ENCODE measurements around the gene STS. TPM values are rescaled to one million over a fixed set of nuclear protein-coding genes. Genes with fewer than 3 reads are reported as not detected.
A peak's percentile ranks its signal among the peaks of the same experiment; 100 is the strongest.

Gene STS
- total RNA-seq, 3 donors from 2014 or later: 9.8 to 17.0 (median 10.8) TPM

DNA sequence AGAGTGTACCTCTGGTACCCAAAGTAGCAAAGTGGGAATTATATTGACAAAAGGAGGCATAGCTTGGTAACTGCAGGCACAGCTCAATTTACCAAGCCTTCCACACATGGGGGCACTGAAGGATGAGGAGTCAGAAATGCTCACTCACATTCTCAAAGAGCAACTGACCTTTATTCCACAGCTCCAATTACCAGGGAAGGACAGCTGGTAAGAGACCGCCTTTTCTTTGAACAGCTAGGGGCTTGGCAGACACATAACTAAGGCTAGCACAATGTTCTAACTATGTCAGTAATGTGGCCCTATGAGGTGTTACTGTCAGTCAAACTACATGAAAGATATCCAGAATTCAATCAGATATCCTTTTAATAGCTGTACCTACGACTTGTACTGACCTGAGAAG lies 20.5 kb upstream of the STS start:
- DNase-seq (ENCODE audit: low spot score in 2 of 2): no peak
- intact Hi-C loops (cut with DNase I; ENCODE audit: low total_unique reads): no loop called here
- H3K36me3 ChIP-seq: no peaks in the 10 kb centered on the region

DNA sequence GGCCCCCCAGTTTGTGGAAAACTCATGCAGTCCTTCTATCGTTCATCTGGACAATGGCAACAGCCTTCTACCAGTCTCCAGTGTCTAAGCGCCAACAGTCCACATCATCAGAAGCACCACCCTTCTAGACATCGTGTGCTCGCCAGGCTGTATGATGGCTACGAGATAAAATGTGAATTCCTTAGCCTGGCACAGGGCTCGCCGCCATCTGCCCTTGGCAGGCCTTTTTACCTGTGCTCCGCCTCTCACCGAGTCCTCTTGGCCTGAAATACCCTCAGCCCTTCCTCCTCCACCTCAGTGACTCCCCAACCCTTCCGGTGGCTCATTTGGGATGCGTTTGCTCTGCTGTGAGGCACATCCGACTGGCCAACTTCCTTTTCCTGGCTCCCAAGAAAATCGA lies 15.9 kb upstream of the STS start:
- Histone ChIP-seq H3K27me3 (no peaks in the 10 kb centered on the region), H3K4me1 (no peaks in the 10 kb centered on the region), H3K36me3 (no peaks in the 10 kb centered on the region), H3K9me3 (no peaks in the 10 kb centered on the region), H3K27ac (no peak overlapping the region), H3K4me3 (no peak overlapping the region)
- no peak for DNase-seq (ENCODE audit: low spot score in 2 of 2)
- intact Hi-C loops (cut with DNase I; ENCODE audit: low total_unique reads): no loop called here
- TF ChIP-seq, protein P1, sequence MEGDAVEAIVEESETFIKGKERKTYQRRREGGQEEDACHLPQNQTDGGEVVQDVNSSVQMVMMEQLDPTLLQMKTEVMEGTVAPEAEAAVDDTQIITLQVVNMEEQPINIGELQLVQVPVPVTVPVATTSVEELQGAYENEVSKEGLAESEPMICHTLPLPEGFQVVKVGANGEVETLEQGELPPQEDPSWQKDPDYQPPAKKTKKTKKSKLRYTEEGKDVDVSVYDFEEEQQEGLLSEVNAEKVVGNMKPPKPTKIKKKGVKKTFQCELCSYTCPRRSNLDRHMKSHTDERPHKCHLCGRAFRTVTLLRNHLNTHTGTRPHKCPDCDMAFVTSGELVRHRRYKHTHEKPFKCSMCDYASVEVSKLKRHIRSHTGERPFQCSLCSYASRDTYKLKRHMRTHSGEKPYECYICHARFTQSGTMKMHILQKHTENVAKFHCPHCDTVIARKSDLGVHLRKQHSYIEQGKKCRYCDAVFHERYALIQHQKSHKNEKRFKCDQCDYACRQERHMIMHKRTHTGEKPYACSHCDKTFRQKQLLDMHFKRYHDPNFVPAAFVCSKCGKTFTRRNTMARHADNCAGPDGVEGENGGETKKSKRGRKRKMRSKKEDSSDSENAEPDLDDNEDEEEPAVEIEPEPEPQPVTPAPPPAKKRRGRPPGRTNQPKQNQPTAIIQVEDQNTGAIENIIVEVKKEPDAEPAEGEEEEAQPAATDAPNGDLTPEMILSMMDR (IDR thresholded peaks at IDR 0.05): no peak
- TF ChIP-seq POLR2AphosphoS5 (IDR thresholded peaks at IDR 0.05) (no peak), POLR2A (IDR thresholded peaks at IDR 0.05) (no peak)

More for the DNA sequence above, 20.5 kb upstream of the STS start:
- H3K27me3 ChIP-seq: no peaks in the 10 kb centered on the region
- TF ChIP-seq, protein P1 (IDR thresholded peaks at IDR 0.05): no peak
- TF ChIP-seq POLR2A (IDR thresholded peaks at IDR 0.05) (no peak), POLR2AphosphoS5 (IDR thresholded peaks at IDR 0.05) (no peak)
- no peaks in the 10 kb centered on the region for H3K4me1 ChIP-seq
- no peaks in the 10 kb centered on the region for H3K9me3 ChIP-seq
- H3K4me3 ChIP-seq: no peak overlapping the region
- H3K27ac ChIP-seq: no peak overlapping the region

DNA sequence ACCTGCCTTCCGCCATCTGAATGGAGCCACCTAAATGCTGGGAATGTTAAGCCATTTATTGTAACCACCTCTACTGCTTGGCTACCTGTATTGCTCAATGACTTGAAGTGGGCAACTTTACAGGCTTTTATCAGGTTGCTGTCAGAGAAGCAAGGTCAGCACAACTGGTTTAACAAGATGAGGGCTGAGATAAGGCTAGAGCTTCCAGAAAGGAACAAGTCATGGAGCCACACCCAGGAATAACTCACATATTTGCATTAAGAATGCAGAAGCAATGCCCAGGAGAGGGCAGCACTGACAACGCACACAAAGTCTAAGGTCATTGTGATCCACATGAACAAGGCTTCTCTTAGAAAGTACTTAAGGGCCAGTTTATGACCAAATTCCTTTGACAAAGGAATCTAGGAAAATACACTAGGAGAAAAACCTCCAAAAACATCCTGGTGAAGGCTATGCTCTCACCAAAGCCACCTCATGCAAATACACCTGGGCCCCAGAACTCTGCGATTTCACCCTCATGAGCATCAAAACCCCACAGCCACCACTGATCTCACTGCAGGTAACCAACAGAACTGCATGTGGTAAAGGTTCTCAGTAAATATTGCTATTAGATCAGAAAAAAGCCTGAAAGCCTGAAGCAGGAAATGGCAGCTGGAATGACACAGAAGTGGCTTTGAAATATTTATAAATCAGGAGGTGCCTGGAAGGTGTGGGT lies 15.0 kb upstream of the STS start:
- H3K36me3 ChIP-seq: no peaks in the 10 kb centered on the region
- no peaks in the 10 kb centered on the region for H3K4me1 ChIP-seq
- H3K4me3 ChIP-seq: no peak overlapping the region
- TF ChIP-seq POLR2A (IDR thresholded peaks at IDR 0.05): no peak
- TF ChIP-seq, protein P1 (IDR thresholded peaks at IDR 0.05): peak in 2 of 3 donors; percentile 25 to 47
- H3K27me3 ChIP-seq: no peaks in the 10 kb centered on the region
- peak overlapping the region; percentile 10 to 61 for H3K27ac ChIP-seq
- DNase-seq (ENCODE audit: low spot score in 2 of 2): peak; percentile 51 to 59
- intact Hi-C loops (cut with DNase I; ENCODE audit: low total_unique reads): no loop called here
- no peaks in the 10 kb centered on the region for H3K9me3 ChIP-seq

DNA sequence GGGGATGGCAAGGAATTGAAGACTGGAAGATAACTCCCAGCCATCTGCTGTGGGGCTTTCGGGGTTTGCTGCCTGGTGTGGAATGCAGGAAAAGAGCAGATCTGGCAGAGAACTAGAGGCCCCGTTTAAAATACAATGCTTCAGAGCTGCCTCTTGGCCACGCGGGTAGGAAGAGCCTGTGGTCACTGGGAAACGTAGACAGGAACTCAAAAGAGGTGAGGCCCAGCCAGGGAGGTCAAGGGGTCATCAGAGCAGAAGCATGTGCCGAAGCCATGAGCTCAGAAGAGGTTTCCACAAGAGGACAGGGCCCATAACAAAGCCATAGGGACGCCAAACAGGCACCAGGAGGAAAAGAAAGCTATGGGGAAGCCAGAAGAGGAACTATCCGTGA lies 14.5 kb upstream of the STS start:
- H3K4me3 ChIP-seq: no peak overlapping the region
- no peaks in the 10 kb centered on the region for H3K36me3 ChIP-seq
- no peaks in the 10 kb centered on the region for H3K4me1 ChIP-seq
- H3K27ac ChIP-seq: peak overlapping the region; percentile 10 to 61
- H3K27me3 ChIP-seq: no peaks in the 10 kb centered on the region
- intact Hi-C loops (cut with DNase I; ENCODE audit: low total_unique reads): no loop called here
- no peaks in the 10 kb centered on the region for H3K9me3 ChIP-seq
- no peak for DNase-seq (ENCODE audit: low spot score in 2 of 2)
- TF ChIP-seq POLR2A (IDR thresholded peaks at IDR 0.05) (no peak), POLR2AphosphoS5 (IDR thresholded peaks at IDR 0.05) (no peak)
- TF ChIP-seq, protein P1 (IDR thresholded peaks at IDR 0.05): no peak

DNA sequence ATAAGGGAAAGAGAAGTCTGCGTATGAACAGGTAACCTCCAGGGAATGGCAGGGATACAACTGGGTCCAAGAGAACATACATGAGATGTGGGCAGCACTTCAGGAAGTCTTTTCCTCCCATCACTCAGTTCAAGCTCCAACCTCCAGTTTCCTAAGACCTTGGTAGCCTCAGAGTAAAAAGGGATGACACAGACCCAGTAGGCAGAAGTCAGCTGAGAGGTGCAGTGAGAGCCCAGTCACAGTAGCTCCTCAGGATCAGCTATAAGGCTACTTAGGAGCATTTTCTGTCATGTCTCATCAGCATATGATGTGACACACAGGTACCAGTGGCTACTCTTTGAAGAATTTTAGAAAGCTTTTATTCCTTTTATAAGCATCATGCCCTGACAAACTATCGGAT lies 12.5 kb upstream of the STS start:
- no peak overlapping the region for H3K4me3 ChIP-seq
- H3K27me3 ChIP-seq: no peaks in the 10 kb centered on the region
- no peak overlapping the region for H3K27ac ChIP-seq
- H3K9me3 ChIP-seq: no peaks in the 10 kb centered on the region
- DNase-seq (ENCODE audit: low spot score in 2 of 2): no peak
- no peaks in the 10 kb centered on the region for H3K36me3 ChIP-seq
- no peak for TF ChIP-seq POLR2AphosphoS5 (IDR thresholded peaks at IDR 0.05)
- TF ChIP-seq POLR2A (IDR thresholded peaks at IDR 0.05): no peak
- TF ChIP-seq, protein P1 (IDR thresholded peaks at IDR 0.05): no peak
- no peaks in the 10 kb centered on the region for H3K4me1 ChIP-seq
- intact Hi-C loops (cut with DNase I; ENCODE audit: low total_unique reads): no loop called here
